B cell (primary cell): ENCODE data around the gene RIMBP2. TPM values are rescaled to one million over a fixed set of nuclear protein-coding genes. Genes with fewer than 3 reads are reported as not detected.

Experiments used
- ATAC-seq: fragments of 200-7000 bp; cut with Tn5 transposase; one replicate; pipeline ENCODE4 v1.10.0; 2021; ENCODE audit warnings: low read depth, mild to moderate bottlenecking, moderate number of reproducible peaks, moderate library complexity
- CTCF ChIA-PET: fragments of 350-600 bp; sonication (Branson Sonifier 250); formaldehyde crosslinking; loops from one replicate; lab custom pipeline; 2021; ENCODE audit warnings: antibody characterized with exemption, inconsistent platforms; lab: Charles Lee
- POLR2A ChIA-PET: fragments of 350-600 bp; sonication (Branson Sonifier 250); formaldehyde crosslinking; loops from one replicate; lab custom pipeline; 2021; ENCODE audit warnings: antibody characterized with exemption; lab: Charles Lee
- DNase-seq: peaks from one replicate; pipeline ENCODE4 v3.0.0; 2013
- H2AFZ ChIP-seq: 2 replicates; pipeline ENCODE4 v1.6.1; 2012; ENCODE audit warnings: mild to moderate bottlenecking, low read depth, low read length; ENCODE audit not compliant: insufficient read depth, poor library complexity, severe bottlenecking
- H3K27ac ChIP-seq, 2 donors: 1 replicate in 1 of 2; 2 replicates in 1 of 2; pipeline ENCODE4 v1.5.1; 2012 to 2013; ENCODE audit warnings: low read length in 2 of 2, mild to moderate bottlenecking in 2 of 2, moderate library complexity in 1 of 2
- H3K27me3 ChIP-seq, 4 experiments: fragments of 200-600 bp in 1 of 4; sonication (generic) in 1 of 4; replicated peaks in 1 of 4; 1 replicate in 2 of 4; 2 replicates in 2 of 4; pipeline versions ENCODE4 v1.6.1 to v1.7.0; 2013 to 2016; ENCODE audit warnings: low read length in 3 of 4, mild to moderate bottlenecking in 2 of 4, mixed read lengths in 1 of 4, moderate library complexity in 1 of 4; ENCODE audit not compliant: insufficient read depth in 4 of 4, control insufficient read depth in 3 of 4; ENCODE audit errors: control extremely low read depth in 1 of 4
- H3K36me3 ChIP-seq, 2 experiments: replicated peaks in 1 of 2; 1 replicate in 1 of 2; 2 replicates in 1 of 2; pipeline versions ENCODE4 v1.6.1 to v1.7.1; 2013; ENCODE audit warnings: low read length in 1 of 2; ENCODE audit not compliant: insufficient read depth in 2 of 2, control insufficient read depth in 1 of 2; ENCODE audit errors: control extremely low read depth in 1 of 2, extremely low read depth in 1 of 2
- H3K4me1 ChIP-seq, 2 donors: fragments of 200-600 bp in 1 of 2; sonication (generic) in 1 of 2; 1 replicate in 1 of 2; 2 replicates in 1 of 2; pipeline versions ENCODE4 v1.5.1 to v1.6.1; 2013 to 2017; ENCODE audit warnings: low read length in 2 of 2; ENCODE audit not compliant: control insufficient read depth in 2 of 2, insufficient read depth in 2 of 2
- H3K4me2 ChIP-seq: replicated peaks from 2 replicates; pipeline ENCODE3; 2012; ENCODE audit warnings: mild to moderate bottlenecking, low read depth, low read length; ENCODE audit not compliant: poor library complexity, severe bottlenecking
- H3K4me3 ChIP-seq, 5 experiments: fragments of 200-600 bp in 1 of 5; sonication (generic) in 1 of 5; 1 replicate in 3 of 5; 2 replicates in 2 of 5; pipeline versions ENCODE4 v1.5.1 to v1.7.0; 2011 to 2016; ENCODE audit warnings: low read length in 4 of 5, mild to moderate bottlenecking in 4 of 5, low read depth in 2 of 5, control low read depth in 1 of 5, moderate library complexity in 1 of 5; ENCODE audit not compliant: insufficient read depth in 1 of 5; ENCODE audit errors: control extremely low read depth in 1 of 5, extremely low read depth in 1 of 5
- H3K79me2 ChIP-seq: fragments of 200-600 bp; sonication (generic); one replicate; pipeline ENCODE4 v1.6.0; 2016; ENCODE audit warnings: low read length; ENCODE audit not compliant: control insufficient read depth, insufficient read depth
- H3K9ac ChIP-seq: fragments of 200-600 bp; sonication (generic); 2 replicates; pipeline ENCODE4 v1.6.1; 2017; ENCODE audit warnings: mild to moderate bottlenecking, low read length, moderate library complexity
- H3K9me3 ChIP-seq, 3 donors: one replicate each; pipeline versions ENCODE4 v1.6.1 to v1.7.1; 2013; ENCODE audit warnings: low read length in 2 of 3; ENCODE audit not compliant: control insufficient read depth in 2 of 3, insufficient read depth in 1 of 3; ENCODE audit errors: control extremely low read depth in 1 of 3
- H4K20me1 ChIP-seq: 2 replicates; pipeline ENCODE4 v1.6.0; 2012; ENCODE audit warnings: mild to moderate bottlenecking, low read length; ENCODE audit not compliant: insufficient read depth, control insufficient read depth, poor library complexity, severe bottlenecking
- H3K27ac Mint-ChIP-seq: one replicate; pipeline ENCODE4 v1.8.0; 2021; ENCODE audit warnings: mixed read lengths
- H3K27me3 Mint-ChIP-seq: one replicate; pipeline ENCODE4 v1.8.0; 2021; ENCODE audit warnings: mixed read lengths
- H3K4me1 Mint-ChIP-seq: one replicate; pipeline ENCODE4 v1.8.0; 2021; ENCODE audit warnings: mixed read lengths
- H3K4me3 Mint-ChIP-seq: one replicate; pipeline ENCODE4 v1.8.0; 2021; ENCODE audit warnings: mixed read lengths
- H3K9me3 Mint-ChIP-seq: one replicate; pipeline ENCODE4 v1.8.0; 2022; ENCODE audit warnings: mixed read lengths; ENCODE audit not compliant: insufficient read depth
- CTCF ChIP-seq: fragments of 200-600 bp; IDR thresholded peaks from one replicate; pipeline ENCODE4 v1.8.0; 2022; ENCODE audit warnings: antibody characterized with exemption, mild to moderate bottlenecking
- EZH2 ChIP-seq: IDR thresholded peaks from 2 replicates; pipeline ENCODE4 v1.6.1; 2012; ENCODE audit warnings: borderline replicate concordance, low read depth, mild to moderate bottlenecking, moderate library complexity, low read length; ENCODE audit not compliant: insufficient read depth, poor library complexity, severe bottlenecking
- WGBS: methylation state at CpG from one replicate; pipeline ENCODE4 v1.1.5; 2013; ENCODE audit warnings: missing lambda C conversion rate; ENCODE audit not compliant: insufficient coverage; 5-methylcytosine and 5-hydroxymethylcytosine counted together
- intact Hi-C: fragments of 100-400 bp; cut with micrococcal nuclease; formaldehyde crosslinking; loops from one replicate; pipeline ENCODE4 v1.10.0; 2022
- polyA plus RNA-seq: library from polyadenylated mRNA; depleted of rRNA; stranded (reverse); fragments of >200 nt; gene quantifications from 2 replicates; pipeline ENCODE4 v1.2.3, GENCODE V29; 2012
- total RNA-seq, 2 donors: library from RNA; stranded (reverse); fragments of 120-200 nt in 1 of 2; gene quantifications; 1 replicate in 1 of 2; 2 replicates in 1 of 2; pipeline versions ENCODE4 v1.2.3 to v1.2.4, GENCODE V29; 2013 to 2022

The RIMBP2 gene
- total and polyA plus RNA-seq, 2 donors (not counting 1 experiment from before 2014, with no cell fraction given) = not detected

DNA sequence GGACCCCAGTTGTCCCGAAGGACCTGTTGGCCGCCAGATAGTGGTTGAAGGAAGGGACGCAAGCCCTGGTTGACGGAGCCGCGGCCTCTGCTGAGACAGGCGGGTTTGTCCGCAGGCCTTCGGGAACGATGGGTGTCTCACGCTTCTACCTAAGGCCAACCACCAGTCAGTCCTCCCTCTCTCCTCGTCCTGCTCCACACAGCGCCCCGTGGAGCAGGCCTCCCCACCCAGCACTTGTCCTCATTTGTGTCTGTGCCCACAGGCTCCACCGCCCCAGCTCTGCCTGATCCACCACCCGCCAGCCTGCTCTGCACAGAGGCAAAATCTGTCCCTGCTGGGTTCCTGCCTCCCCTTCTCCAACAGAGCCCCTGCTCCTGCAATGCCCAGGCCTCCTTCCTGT lies 41.0 kb downstream of the RIMBP2 start:
- Histone ChIP-seq H3K36me3 (no peaks in the 10 kb centered on the region), H2AFZ (no peak overlapping the region), H3K9me3 (peaks cover 0 to 28% (median 2%) of the 10 kb centered on the region in 3 donors), H4K20me1 (no peaks in the 10 kb centered on the region), H3K4me3 (no peak overlapping the region), H3K4me1 (no peaks in the 10 kb centered on the region), H3K79me2 (no peaks in the 10 kb centered on the region), H3K27me3 (no peaks in the 10 kb centered on the region), H3K27ac (no peak overlapping the region), H3K4me2 (no peak overlapping the region), H3K9ac (no peak overlapping the region)
- intact Hi-C loops = no loop called here
- CTCF ChIA-PET = no interaction called here
- DNase-seq (no peak), ATAC-seq (no peak)
- POLR2A ChIA-PET = no interaction called here
- no peaks in the 10 kb centered on the region for H3K27me3 Mint-ChIP-seq
- H3K27ac Mint-ChIP-seq = no peak overlapping the region
- no peak overlapping the region for H3K4me3 Mint-ChIP-seq
- TF ChIP-seq CTCF (no peak), EZH2 (no peak)
- H3K9me3 Mint-ChIP-seq = no peaks in the 10 kb centered on the region
- H3K4me1 Mint-ChIP-seq = no peaks in the 10 kb centered on the region
- WGBS = 94% methylated on average over 16 of the region's 16 CpGs

- Mint-ChIP-seq H3K4me3 (no peak overlapping the region), H3K9me3 (no peaks in the 10 kb centered on the region), H3K27me3 (no peaks in the 10 kb centered on the region), H3K4me1 (no peaks in the 10 kb centered on the region), H3K27ac (no peak overlapping the region)
- ChIA-PET POLR2A (no interaction called here), CTCF (no interaction called here)
- DNase-seq = no peak
- Histone ChIP-seq H3K36me3 (no peaks in the 10 kb centered on the region), H3K27me3 (no peaks in the 10 kb centered on the region), H3K4me3 (no peak overlapping the region), H3K9ac (no peak overlapping the region), H3K4me2 (no peak overlapping the region), H3K9me3 (peaks cover 0 to 32% (median 2%) of the 10 kb centered on the region in 3 donors), H3K27ac (no peak overlapping the region), H4K20me1 (no peaks in the 10 kb centered on the region), H3K4me1 (no peaks in the 10 kb centered on the region), H3K79me2 (no peaks in the 10 kb centered on the region), H2AFZ (no peak overlapping the region)
- ATAC-seq = no peak
- WGBS = 96% methylated on average over 22 of the region's 24 CpGs
- TF ChIP-seq CTCF (no peak), EZH2 (no peak)
- intact Hi-C loops = no loop called here
Observed at GRCh38 chr12:130674676-130675075, 41.4 kb downstream of the RIMBP2 start.
